ENCODE results near the gene RBBP5.

RBBP5 gene

GRCh38 chr1:205058853-205059252 lies 62.9 kb downstream of the RBBP5 start:
- DNase-seq (ENCODE audit: low read depth in 1 of 2, low spot score in 1 of 2) = no peak

- no peak for DNase-seq (ENCODE audit: low read depth in 1 of 2, low spot score in 1 of 2)
These were observed 63.8 kb downstream of the RBBP5 start for GRCh38 chr1:205057808-205058575.

- DNase-seq (ENCODE audit: low read depth in 1 of 2, low spot score in 1 of 2) = no peak
These were observed 64.7 kb downstream of the RBBP5 start for GRCh38 chr1:205056956-205057568.

- DNase-seq (ENCODE audit: low read depth in 1 of 2, low spot score in 1 of 2) = no peak
These were observed 65.6 kb downstream of the RBBP5 start for GRCh38 chr1:205056188-205056611.

- no peak for DNase-seq (ENCODE audit: low read depth in 1 of 2, low spot score in 1 of 2)
These were observed 67.8 kb downstream of the RBBP5 start for GRCh38 chr1:205054013-205054412.

GRCh38 chr1:205053296-205053695 lies 68.5 kb downstream of the RBBP5 start:
- DNase-seq (ENCODE audit: low read depth in 1 of 2, low spot score in 1 of 2) = no peak

- no peak for DNase-seq (ENCODE audit: low read depth in 1 of 2, low spot score in 1 of 2)
These were observed 69.1 kb downstream of the RBBP5 start for GRCh38 chr1:205052690-205053089.

- no peak for DNase-seq (ENCODE audit: low read depth in 1 of 2, low spot score in 1 of 2)
These were observed 72.3 kb downstream of the RBBP5 start for GRCh38 chr1:205049479-205049878.

GRCh38 chr1:205048382-205048781 lies 73.4 kb downstream of the RBBP5 start:
- DNase-seq (ENCODE audit: low read depth in 1 of 2, low spot score in 1 of 2) = no peak

- DNase-seq (ENCODE audit: low read depth in 1 of 2, low spot score in 1 of 2) = no peak
These were observed 74.0 kb downstream of the RBBP5 start for GRCh38 chr1:205047764-205048231.

- no peak for DNase-seq (ENCODE audit: low read depth in 1 of 2, low spot score in 1 of 2)
These were observed 74.9 kb downstream of the RBBP5 start for GRCh38 chr1:205046870-205047269.

GRCh38 chr1:205045146-205045545 lies 76.6 kb downstream of the RBBP5 start:
- no peak for DNase-seq (ENCODE audit: low read depth in 1 of 2, low spot score in 1 of 2)

- no peak for DNase-seq (ENCODE audit: low read depth in 1 of 2, low spot score in 1 of 2)
These were observed 77.0 kb downstream of the RBBP5 start for GRCh38 chr1:205044741-205045140.

GRCh38 chr1:205043866-205044265 lies 77.9 kb downstream of the RBBP5 start:
- DNase-seq (ENCODE audit: low read depth in 1 of 2, low spot score in 1 of 2) = no peak

GRCh38 chr1:205042911-205043806 lies 78.6 kb downstream of the RBBP5 start, which contains the start of gene CNTN2:
TSS of gene CNTN2 (plus strand) at chr1:205043212. CDS start at chr1:205053186, 9,974 bp downstream.
- DNase-seq (ENCODE audit: low read depth in 1 of 2, low spot score in 1 of 2) = no peak

GRCh38 chr1:205041998-205042910 lies 79.5 kb downstream of the RBBP5 start:
- DNase-seq (ENCODE audit: low read depth in 1 of 2, low spot score in 1 of 2) = no peak

GRCh38 chr1:205041001-205041715 lies 80.6 kb downstream of the RBBP5 start:
- no peak for DNase-seq (ENCODE audit: low read depth in 1 of 2, low spot score in 1 of 2)

- DNase-seq (ENCODE audit: low read depth in 1 of 2, low spot score in 1 of 2) = no peak
These were observed 83.5 kb downstream of the RBBP5 start for GRCh38 chr1:205038132-205038786.

- DNase-seq (ENCODE audit: low read depth in 1 of 2, low spot score in 1 of 2) = no peak
These were observed 84.2 kb downstream of the RBBP5 start for GRCh38 chr1:205037539-205037938.

All from activated T-helper 1 cell treated with anti-CD3 and anti-CD28 coated beads, Interleukin-2, amount 50 U/mL, for 16 hours (primary cell).